GM12892 (cell line): ENCODE measurements around the gene ARHGAP27.
"Not testable (repeated sequence)": the region's sequence is repeated elsewhere in the genome, so short reads cannot be mapped to it uniquely, and the experiment has no call there.

Experiments used
- POLR2A ChIP-seq: IDR thresholded peaks from 2 replicates; pipeline ENCODE4 v1.6.1; 2011; ENCODE audit warnings: low read depth, low read length, control low read depth
- POLR2AphosphoS5 ChIP-seq: IDR thresholded peaks from 2 replicates; pipeline ENCODE4 v1.6.1; 2011; ENCODE audit warnings: low read depth, low read length, control low read depth
- TAF1 ChIP-seq: IDR thresholded peaks from 2 replicates; pipeline ENCODE4 v1.6.1; 2011; ENCODE audit warnings: low read depth, mild to moderate bottlenecking, control low read depth, low read length, borderline replicate concordance

DNA sequence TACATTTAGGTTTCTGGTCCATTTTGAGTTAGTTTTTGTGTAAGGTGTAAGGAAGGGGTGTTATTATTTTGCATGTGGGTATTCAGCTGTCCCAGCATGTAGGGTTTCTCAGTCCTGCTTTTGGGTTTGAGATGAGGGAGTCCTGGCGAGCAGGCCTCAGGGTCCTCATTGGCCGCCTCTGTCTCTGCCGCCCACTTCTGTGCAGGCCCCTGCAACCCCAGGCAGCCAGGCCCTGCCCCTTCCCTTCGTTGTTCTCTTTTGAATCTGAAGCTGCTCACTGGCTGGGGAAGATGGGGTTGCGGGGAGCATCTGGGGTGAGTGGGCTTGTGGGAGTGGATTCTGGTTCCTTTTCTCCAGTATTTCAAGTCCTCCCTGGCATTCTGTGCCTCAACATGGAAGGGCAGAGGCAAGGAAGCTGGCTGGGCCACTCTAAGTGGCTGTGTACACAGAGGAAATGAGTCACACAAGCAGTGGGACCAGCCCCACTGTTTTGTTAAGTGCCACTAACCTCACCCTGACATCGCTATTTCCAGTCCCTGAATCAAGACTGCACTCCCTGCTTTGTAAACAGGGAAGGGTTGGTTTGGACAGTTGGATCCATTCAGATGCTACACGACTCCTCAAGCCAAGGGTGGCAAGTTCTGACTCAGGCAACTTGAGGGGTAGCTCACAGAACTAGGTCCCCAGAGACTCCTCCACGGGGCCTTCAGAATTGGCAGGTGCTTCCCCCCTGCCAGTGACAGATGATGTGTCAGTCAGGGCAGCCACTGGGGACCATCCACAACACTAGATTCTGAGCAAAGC lies 29.1 kb upstream of the ARHGAP27 start:
- not testable (repeated sequence) for TF ChIP-seq POLR2AphosphoS5, POLR2A, TAF1
